ENCODE measurements around the gene WFDC10B.
"Not testable (repeated sequence)": the region's sequence is repeated elsewhere in the genome, so short reads cannot be mapped to it uniquely, and the experiment has no call there.

WFDC10B gene

GRCh38 chr20:45672765-45673164 is 32.1 kb downstream of the WFDC10B start:
- no peaks in the 10 kb centered on the region for H3K36me3 ChIP-seq
- H3K4me3 ChIP-seq (ENCODE audit: low read depth in 1 of 2, low read length in 1 of 2), result no peak overlapping the region
- H3K4me1 ChIP-seq (ENCODE audit: control insufficient read depth in 1 of 2, insufficient read depth in 1 of 2, low read depth in 1 of 2, low read length in 1 of 2), result no peaks in the 10 kb centered on the region
- TF ChIP-seq, protein P1, sequence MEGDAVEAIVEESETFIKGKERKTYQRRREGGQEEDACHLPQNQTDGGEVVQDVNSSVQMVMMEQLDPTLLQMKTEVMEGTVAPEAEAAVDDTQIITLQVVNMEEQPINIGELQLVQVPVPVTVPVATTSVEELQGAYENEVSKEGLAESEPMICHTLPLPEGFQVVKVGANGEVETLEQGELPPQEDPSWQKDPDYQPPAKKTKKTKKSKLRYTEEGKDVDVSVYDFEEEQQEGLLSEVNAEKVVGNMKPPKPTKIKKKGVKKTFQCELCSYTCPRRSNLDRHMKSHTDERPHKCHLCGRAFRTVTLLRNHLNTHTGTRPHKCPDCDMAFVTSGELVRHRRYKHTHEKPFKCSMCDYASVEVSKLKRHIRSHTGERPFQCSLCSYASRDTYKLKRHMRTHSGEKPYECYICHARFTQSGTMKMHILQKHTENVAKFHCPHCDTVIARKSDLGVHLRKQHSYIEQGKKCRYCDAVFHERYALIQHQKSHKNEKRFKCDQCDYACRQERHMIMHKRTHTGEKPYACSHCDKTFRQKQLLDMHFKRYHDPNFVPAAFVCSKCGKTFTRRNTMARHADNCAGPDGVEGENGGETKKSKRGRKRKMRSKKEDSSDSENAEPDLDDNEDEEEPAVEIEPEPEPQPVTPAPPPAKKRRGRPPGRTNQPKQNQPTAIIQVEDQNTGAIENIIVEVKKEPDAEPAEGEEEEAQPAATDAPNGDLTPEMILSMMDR (IDR thresholded peaks at IDR 0.05), result no peak
- no peak overlapping the region for H3K27ac ChIP-seq
- peaks cover 22% of the 10 kb centered on the region for H3K27me3 ChIP-seq
- H3K9me3 ChIP-seq, result no peaks in the 10 kb centered on the region

- TF ChIP-seq, protein P1 (IDR thresholded peaks at IDR 0.05), result no peak
Measured at GRCh38 chr20:45670139-45670538, 34.7 kb downstream of the WFDC10B start, which contains the start of gene WFDC11. Gene WFDC11, minus strand, starts transcription at chr20:45670239. Its CDS starts 19,639 bp downstream, at chr20:45650600.

GRCh38 chr20:45657038-45657437 is 47.8 kb downstream of the WFDC10B start:
- not testable (repeated sequence) for H3K36me3 ChIP-seq; H3K27ac ChIP-seq; H3K4me3 ChIP-seq (ENCODE audit: low read depth in 1 of 2, low read length in 1 of 2); H3K9me3 ChIP-seq; H3K27me3 ChIP-seq; H3K4me1 ChIP-seq (ENCODE audit: control insufficient read depth in 1 of 2, insufficient read depth in 1 of 2, low read depth in 1 of 2, low read length in 1 of 2)

More at GRCh38 chr20:45670139-45670538, 34.7 kb downstream of the WFDC10B start, which contains the start of gene WFDC11:
- H3K27ac ChIP-seq, result no peak within 1 kb of the TSS
- no peaks in the 10 kb centered on the region for H3K9me3 ChIP-seq
- H3K4me1 ChIP-seq (ENCODE audit: control insufficient read depth in 1 of 2, insufficient read depth in 1 of 2, low read depth in 1 of 2, low read length in 1 of 2), result no peaks in the 10 kb centered on the region
- H3K36me3 ChIP-seq, result no peaks in the 10 kb centered on the region
- peaks cover 32% of the 10 kb centered on the region for H3K27me3 ChIP-seq
- no peak within 1 kb of the TSS for H3K4me3 ChIP-seq (ENCODE audit: low read depth in 1 of 2, low read length in 1 of 2)

DNA sequence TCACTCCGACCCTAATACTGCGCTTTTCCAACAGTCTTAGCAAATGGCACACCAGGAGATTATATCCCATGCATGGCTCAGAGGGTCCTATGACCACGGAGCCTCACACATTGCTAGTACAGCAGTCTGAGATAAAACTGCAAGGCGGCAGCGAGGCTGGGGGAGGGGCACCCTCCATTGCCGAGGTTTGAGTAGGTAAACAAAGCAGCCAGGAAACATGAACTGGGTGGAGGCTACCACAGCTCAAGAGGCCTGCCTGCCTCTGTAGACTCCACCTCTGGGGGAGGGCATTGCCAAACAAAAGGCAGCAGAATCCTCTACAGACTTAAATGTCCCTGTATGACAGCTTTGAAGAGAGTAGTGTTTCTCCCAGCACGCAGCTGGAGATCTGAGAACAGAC is 53.1 kb downstream of the WFDC10B start:
- not testable (repeated sequence) for H3K27ac ChIP-seq; H3K36me3 ChIP-seq; H3K9me3 ChIP-seq; H3K4me1 ChIP-seq (ENCODE audit: control insufficient read depth in 1 of 2, insufficient read depth in 1 of 2, low read depth in 1 of 2, low read length in 1 of 2); H3K27me3 ChIP-seq; H3K4me3 ChIP-seq (ENCODE audit: low read depth in 1 of 2, low read length in 1 of 2)

DNA sequence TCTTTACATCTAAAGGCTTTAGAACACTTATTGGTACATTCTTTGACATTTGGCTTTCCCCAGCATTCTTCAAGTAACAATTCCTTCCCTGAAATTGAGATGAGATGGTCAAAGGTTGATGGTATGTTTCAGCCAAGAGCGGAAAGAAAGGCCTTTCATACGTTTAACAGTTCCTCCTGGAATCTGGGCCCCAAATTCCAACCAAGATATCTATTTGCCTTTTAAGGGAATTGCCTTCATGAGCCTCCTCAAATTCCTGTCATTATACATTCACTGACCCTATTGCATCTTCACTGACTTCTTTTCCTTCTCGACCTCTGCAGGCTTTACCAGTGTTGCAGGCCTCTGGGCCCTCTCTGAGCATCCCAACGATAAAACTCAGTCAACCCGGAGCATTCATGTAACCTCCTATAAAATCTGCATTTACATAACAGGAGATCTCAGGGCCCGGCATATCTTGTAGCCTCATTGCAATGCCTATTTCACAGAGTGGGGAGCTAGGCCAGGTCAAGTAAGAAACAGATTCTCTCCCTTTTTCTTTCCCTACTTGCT is 55.4 kb downstream of the WFDC10B start:
- Histone ChIP-seq H3K27ac (no peak overlapping the region), H3K4me3 (ENCODE audit: low read depth in 1 of 2, low read length in 1 of 2) (no peak overlapping the region)
- TF ChIP-seq, protein P1 (IDR thresholded peaks at IDR 0.05), result no peak

GRCh38 chr20:45647441-45648050 is 57.3 kb downstream of the WFDC10B start:
- H3K4me3 ChIP-seq (ENCODE audit: low read depth in 1 of 2, low read length in 1 of 2), result no peak overlapping the region
- H3K36me3 ChIP-seq, result no peaks in the 10 kb centered on the region
- no peak overlapping the region for H3K27ac ChIP-seq
- no peaks in the 10 kb centered on the region for H3K27me3 ChIP-seq
- H3K4me1 ChIP-seq (ENCODE audit: control insufficient read depth in 1 of 2, insufficient read depth in 1 of 2, low read depth in 1 of 2, low read length in 1 of 2), result no peaks in the 10 kb centered on the region
- H3K9me3 ChIP-seq, result no peaks in the 10 kb centered on the region
- TF ChIP-seq, protein P1 (IDR thresholded peaks at IDR 0.05), result no peak

More for the DNA sequence above, 55.4 kb downstream of the WFDC10B start:
- Histone ChIP-seq H3K9me3 (no peaks in the 10 kb centered on the region), H3K4me1 (ENCODE audit: control insufficient read depth in 1 of 2, insufficient read depth in 1 of 2, low read depth in 1 of 2, low read length in 1 of 2) (no peaks in the 10 kb centered on the region), H3K36me3 (no peaks in the 10 kb centered on the region), H3K27me3 (no peaks in the 10 kb centered on the region)
